ENCODE measurements around the gene EML1.

EML1 gene

GRCh38 chr14:99793213-99794150 lies at the start of gene EML1:
Gene EML1 (plus strand): TSS chr14:99793413. CDS start chr14:99793477, 64 bp downstream.
- DNase-seq (ENCODE audit: extremely low read depth in 1 of 2, low read depth in 1 of 2) = peak; percentile 28 to 56

- no peak for DNase-seq (ENCODE audit: extremely low read depth in 1 of 2, low read depth in 1 of 2)
These were observed 48.9 kb upstream of the EML1 start for GRCh38 chr14:99744199-99744872.

GRCh38 chr14:99744873-99745224 lies 48.4 kb upstream of the EML1 start:
- no peak for DNase-seq (ENCODE audit: extremely low read depth in 1 of 2, low read depth in 1 of 2)

- DNase-seq (ENCODE audit: extremely low read depth in 1 of 2, low read depth in 1 of 2) = no peak
These were observed 47.8 kb upstream of the EML1 start for GRCh38 chr14:99745307-99745951.

- DNase-seq (ENCODE audit: extremely low read depth in 1 of 2, low read depth in 1 of 2) = no peak
These were observed 46.0 kb upstream of the EML1 start for GRCh38 chr14:99747167-99747566.

- DNase-seq (ENCODE audit: extremely low read depth in 1 of 2, low read depth in 1 of 2) = no peak
These were observed 45.5 kb upstream of the EML1 start for GRCh38 chr14:99747582-99748330.

GRCh38 chr14:99748529-99748928 lies 44.7 kb upstream of the EML1 start:
- DNase-seq (ENCODE audit: extremely low read depth in 1 of 2, low read depth in 1 of 2) = no peak

- no peak for DNase-seq (ENCODE audit: extremely low read depth in 1 of 2, low read depth in 1 of 2)
These were observed 44.1 kb upstream of the EML1 start for GRCh38 chr14:99749142-99749541.

GRCh38 chr14:99749763-99750715 lies 43.2 kb upstream of the EML1 start:
- DNase-seq (ENCODE audit: extremely low read depth in 1 of 2, low read depth in 1 of 2) = no peak

- DNase-seq (ENCODE audit: extremely low read depth in 1 of 2, low read depth in 1 of 2) = no peak
These were observed 42.3 kb upstream of the EML1 start for GRCh38 chr14:99750746-99751450.

GRCh38 chr14:99751539-99752485 lies 41.4 kb upstream of the EML1 start:
- DNase-seq (ENCODE audit: extremely low read depth in 1 of 2, low read depth in 1 of 2) = no peak

- DNase-seq (ENCODE audit: extremely low read depth in 1 of 2, low read depth in 1 of 2) = no peak
These were observed 40.6 kb upstream of the EML1 start for GRCh38 chr14:99752486-99753121.

- DNase-seq (ENCODE audit: extremely low read depth in 1 of 2, low read depth in 1 of 2) = no peak
These were observed 39.7 kb upstream of the EML1 start for GRCh38 chr14:99753225-99754140.

- DNase-seq (ENCODE audit: extremely low read depth in 1 of 2, low read depth in 1 of 2) = no peak
These were observed 38.8 kb upstream of the EML1 start for GRCh38 chr14:99754141-99755067.

- DNase-seq (ENCODE audit: extremely low read depth in 1 of 2, low read depth in 1 of 2) = no peak
These were observed 38.2 kb upstream of the EML1 start for GRCh38 chr14:99755068-99755405.
